HG03103 (cell line): Measurements from ENCODE around the gene NOL3.

ENCODE experiments used
- ATAC-seq: cut with Tn5 transposase; IDR thresholded peaks from one replicate; pipeline ENCODE4 v1.9.1; 2021; ENCODE audit warnings: low read depth; ENCODE audit not compliant: unreplicated experiment

NOL3 gene

DNA sequence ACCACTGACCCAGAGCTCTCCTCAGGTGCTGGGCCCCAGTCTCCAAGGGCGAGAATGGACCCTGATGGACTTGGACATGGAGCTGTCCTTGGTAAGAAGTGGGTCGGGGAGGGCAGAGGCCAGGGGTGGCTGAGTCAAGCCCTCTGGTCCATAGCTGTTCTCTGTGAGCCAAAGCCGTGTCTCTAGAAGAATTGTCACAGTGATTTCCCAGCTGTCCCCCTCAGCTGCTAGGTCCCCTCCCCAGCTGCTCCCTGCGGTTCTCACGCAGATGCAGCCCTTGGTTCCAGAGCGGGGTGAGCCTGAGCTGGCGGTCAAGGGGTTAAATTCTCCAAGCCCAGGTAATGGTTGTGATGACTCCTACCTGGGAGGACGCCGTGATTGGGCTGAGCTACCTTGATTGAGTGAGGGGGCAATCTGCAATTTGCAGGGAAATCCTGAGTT lies 1.3 kb upstream of the NOL3 start:
- ATAC-seq: no peak

DNA sequence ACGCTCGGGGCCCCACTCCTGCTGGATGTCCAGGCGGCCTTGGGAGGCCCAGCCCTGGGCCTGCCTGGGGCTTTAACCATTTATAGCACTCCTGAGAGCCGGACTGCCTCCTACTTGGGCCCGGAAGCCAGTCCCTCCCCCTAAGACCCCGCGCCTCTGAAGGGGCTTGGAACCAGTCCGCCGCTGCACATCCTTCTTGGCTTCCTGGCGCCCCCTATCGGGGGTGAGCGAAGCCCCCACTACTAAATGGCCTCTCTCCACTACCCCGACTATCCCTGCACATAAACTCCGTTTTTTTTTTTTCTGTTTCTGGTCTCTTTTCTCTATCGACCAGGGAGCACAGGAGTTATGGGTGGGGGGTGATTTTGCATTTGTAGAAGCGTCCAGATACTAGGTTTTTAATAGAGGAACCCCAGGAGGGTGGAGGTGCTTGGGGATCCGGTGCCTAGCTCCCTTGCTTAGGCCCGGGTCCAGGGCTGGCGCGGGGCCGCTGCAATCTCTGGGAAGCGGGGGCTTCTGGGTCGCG lies 633 bp upstream of the NOL3 start:
- ATAC-seq: no peak

DNA sequence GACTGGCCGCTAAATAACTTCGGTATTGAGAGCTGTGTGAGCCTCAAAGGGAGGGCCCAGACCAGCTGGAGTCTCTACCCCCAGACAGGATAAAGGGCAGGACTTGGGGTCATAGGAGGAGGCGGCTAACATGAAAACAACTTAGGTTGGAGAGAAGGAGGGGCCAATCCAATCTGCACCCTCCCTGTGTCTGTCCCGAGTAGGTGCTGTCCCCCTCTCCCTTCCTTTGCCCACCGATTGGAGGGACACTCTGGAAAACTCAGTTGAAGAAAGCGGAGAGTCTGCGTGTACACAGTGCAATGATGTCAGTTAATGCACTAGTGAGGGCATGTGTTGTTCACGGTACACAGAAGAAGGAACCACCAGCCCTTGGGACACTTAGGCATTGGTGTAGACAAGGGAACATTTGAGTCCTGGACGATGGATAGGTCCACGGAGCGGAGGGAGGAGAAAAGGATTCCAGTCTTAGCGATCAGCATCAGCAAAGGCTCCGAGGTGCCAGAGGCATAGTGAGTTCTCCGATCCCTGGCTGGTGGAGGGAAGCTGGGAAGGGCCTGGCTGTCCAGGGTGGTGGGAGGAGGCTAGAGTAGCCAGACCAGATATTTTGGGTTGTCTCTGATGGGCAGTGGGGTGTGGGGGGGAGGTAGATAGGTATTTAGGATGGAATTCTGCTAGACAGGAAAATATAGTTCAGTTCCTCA lies 761 bp downstream of the NOL3 start:
- ATAC-seq: no peak

DNA sequence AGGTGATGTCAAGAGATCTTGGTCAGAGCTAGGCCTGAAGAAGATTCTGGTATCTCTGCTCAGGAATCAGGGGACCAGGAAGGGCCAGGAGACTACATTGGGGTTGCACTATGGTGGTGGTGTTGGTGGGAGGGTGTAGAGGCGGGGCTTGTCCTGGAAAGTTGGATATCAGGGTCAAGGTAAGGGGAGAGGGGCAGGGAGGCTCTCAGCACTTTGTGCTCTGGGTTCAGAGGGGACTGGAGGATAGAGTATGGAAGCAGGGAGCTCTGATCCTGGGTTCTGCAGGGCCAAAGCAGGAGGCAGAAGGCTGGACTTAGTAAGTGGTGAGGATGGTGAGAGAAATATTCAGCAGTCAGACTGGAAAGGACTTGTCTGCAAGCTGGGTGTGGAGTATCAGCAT lies 3.0 kb downstream of the NOL3 start:
- ATAC-seq: no peak

DNA sequence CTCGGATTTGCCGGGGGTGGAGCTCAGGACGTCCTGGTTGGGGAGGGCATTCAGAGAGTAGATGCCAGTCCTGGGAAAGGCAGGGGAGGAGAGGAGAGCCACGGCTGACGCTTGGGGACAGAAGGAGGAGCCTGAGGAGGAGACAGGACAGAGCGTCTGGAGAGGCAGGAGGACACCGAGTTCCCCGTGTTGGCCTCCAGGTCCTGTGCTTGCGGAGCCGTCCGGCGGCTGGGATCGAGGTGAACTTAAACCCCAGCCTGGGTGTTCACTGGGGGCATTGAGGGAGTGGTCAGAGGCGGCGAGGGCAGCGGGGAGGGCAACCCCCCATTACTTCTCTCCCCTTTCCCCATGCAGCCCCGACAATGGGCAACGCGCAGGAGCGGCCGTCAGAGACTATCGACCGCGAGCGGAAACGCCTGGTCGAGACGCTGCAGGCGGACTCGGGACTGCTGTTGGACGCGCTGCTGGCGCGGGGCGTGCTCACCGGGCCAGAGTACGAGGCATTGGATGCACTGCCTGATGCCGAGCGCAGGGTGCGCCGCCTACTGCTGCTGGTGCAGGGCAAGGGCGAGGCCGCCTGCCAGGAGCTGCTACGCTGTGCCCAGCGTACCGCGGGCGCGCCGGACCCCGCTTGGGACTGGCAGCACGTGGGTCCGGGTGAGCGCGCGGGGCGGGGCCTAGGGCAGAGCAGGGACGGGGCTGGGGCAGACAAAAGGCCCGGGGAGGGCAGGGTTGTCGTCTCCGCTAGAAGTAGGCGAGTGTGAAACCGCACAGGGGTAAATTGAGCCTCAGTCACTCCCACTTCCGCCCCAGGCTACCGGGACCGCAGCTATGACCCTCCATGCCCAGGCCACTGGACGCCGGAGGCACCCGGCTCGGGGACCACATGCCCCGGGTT lies 3.7 kb downstream of the NOL3 start:
- ATAC-seq: no peak

DNA sequence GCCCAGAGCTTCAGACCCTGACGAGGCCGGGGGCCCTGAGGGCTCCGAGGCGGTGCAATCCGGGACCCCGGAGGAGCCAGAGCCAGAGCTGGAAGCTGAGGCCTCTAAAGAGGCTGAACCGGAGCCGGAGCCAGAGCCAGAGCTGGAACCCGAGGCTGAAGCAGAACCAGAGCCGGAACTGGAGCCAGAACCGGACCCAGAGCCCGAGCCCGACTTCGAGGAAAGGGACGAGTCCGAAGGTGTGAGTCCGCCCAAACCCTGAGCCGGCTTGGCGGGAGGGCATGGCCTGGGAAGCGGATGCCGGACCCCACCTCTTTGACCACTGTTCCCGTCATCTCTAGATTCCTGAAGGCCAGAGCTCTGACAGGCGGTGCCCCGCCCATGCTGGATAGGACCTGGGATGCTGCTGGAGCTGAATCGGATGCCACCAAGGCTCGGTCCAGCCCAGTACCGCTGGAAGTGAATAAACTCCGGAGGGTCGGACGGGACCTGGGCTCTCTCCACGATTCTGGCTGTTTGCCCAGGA lies 4.4 kb downstream of the NOL3 start:
- no peak for ATAC-seq

DNA sequence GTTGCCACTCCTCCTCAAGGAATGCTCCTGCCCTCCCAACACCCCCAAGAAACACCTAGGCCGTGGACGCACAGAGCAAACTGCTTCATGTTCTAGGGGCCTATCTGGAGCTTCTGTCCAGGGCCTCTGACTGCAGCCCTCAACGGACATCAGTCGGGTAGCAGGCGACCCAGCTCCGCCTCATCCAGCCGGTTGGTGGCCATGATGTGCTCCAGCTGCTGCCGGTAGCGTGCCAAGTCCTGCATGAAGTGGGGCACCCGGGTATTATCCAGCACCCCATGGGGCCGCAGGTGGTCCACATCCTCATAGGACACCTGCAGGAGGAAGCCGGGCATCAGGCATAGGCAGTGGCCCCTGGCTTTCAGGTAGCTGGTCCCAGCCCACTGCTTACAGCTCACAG lies 6.3 kb downstream of the NOL3 start:
- ATAC-seq: no peak

DNA sequence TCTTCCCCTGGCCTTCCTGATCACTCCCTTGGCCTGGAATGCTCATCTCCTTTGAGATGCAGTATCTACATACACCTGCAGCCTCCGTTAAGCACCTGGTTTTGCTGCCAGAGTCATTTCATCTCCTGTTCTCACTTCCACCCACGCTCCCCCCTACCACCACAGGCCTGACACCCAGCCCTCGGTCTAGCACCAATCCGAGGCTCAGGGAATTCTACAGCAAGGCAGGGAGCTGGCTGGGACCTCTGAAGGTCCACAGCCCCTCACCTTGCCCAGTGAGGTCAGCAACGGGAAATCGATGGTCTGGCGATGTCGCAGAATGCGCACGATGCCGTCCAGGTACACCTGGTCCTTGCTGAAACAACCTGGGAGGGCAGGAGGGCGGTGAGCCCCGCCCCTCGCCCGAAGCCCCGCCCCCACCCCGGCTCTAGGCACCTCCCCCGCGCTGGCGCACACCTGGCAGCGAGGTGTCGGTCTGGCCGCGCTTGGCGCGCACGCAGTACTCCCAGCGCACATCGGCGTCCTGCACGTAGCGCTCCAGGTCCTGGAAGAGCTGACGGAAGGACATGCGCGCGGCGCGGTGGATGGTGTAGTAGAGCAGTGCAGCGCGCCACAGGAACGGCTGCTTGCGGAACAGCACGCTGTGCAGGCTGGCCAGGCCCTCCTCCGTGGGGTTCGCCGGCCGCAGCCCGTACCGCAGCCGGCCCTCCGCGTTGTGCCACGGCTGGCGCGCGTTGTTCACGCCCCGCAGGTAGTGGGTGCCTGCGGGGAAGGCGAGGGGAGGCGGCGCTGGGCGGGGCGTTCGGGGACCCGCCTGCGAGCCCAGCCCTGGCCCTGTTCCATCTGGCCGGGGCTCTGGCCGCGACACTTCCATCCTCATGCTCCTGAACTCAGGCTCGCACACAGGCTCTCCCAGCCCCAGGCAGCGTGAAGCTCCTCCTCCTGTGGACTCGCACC lies 7.7 kb downstream of the NOL3 start:
- ATAC-seq: no peak

DNA sequence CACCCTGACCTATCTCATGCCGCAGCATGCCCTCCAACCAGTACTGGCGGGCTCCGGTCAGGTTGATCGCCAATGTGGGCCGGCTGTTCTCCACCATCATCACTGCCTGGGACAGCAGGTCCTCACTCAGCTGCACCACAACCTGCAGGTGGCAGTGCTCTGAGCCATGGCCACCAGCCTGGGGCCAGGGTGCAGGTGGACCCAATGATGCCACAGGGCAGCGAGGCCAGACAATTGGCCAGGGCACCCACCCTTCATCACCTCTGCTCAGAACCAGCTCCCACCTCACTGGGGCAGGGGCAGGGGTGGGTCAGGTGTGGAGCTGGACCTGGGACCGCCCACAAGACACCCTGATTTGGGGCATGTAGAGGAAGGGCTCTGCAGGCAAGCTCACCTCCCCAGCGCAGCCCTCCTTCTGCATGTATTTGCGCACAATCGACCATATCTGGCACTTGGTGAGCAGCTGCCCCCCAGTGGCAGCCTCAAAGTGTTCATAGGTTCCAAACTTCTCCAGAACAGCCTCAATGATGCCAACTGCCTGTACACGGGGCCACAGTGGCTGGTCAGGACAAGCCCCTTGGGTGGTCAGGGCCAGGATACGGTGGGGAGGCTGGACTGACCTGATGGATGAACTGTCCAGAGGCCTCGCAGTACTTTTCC lies 9.2 kb downstream of the NOL3 start:
- ATAC-seq: no peak

DNA sequence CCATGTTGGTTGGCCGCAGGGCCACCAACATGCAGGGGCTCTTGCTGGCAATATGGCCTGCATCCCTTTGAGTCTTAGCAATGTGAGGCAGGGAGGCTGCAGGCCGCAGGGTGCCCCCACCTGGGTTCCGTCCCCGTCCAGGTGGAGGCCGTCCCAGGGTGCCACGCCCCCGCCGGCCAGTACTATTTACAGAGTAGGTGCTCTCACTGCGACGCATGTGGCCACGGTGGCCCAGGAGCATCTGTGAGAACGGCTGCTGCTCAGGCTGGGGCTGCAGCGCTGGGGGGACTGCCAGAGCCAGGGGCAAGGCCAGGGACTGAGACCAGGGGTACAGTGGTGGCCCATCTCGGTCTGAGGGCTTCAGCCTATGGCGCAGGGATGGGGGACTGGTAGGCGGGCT lies 9.8 kb downstream of the NOL3 start:
- no peak for ATAC-seq

DNA sequence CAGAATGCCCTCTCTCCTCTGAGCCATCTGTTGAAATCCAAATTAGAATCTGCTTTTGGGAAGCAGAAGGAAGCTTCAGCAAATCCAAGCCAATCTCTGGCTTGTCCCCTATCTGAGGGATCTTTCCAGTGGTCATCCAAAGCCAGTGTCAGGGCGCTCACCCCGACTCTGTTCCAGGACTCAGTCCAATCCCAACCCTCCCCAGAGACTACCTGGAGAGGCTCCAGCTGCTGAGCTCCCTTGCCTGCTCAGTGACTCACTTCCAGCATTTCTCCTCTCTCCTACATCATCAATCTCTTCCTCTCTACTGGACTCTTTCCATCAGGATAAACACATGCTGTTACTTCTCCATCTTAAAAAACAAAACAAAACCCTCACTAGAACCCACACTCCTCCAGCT lies 11.0 kb downstream of the NOL3 start:
- ATAC-seq: no peak

DNA sequence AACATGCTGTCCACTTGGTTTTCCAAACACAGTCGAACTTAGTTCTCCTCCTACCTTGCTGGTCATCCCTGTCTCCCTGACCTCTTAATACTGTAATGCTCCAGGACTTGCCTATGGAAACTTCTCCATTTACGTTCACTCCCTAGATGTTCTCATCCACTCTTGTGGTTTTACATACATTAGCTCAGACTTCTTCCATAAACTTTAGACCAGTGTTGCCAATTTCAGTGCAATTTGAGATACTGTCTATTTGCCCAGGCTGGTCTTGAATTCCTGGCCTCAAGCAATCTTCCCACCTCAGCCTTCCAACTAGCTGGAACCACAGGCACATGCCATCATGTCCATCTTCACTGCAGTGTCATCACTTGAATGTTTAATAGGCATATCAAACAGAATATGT lies 11.9 kb downstream of the NOL3 start:
- ATAC-seq: no peak

DNA sequence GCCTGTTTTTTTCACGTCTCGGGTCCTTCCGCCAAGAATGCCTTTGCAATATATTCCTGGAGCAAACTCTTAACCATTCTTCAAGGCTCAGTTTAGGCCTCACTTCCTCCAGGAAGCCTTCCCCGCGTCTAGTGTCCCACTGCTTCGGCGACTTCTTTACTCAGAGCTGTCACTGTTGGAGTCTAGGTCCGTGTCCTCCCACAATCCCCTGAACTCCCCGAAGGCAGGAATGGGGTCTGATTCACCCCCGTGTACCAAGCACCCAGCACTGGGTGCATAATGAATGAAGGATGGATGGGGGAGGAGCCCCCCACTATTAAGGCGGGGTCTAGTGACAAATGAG lies 12.9 kb downstream of the NOL3 start:
- no peak for ATAC-seq

DNA sequence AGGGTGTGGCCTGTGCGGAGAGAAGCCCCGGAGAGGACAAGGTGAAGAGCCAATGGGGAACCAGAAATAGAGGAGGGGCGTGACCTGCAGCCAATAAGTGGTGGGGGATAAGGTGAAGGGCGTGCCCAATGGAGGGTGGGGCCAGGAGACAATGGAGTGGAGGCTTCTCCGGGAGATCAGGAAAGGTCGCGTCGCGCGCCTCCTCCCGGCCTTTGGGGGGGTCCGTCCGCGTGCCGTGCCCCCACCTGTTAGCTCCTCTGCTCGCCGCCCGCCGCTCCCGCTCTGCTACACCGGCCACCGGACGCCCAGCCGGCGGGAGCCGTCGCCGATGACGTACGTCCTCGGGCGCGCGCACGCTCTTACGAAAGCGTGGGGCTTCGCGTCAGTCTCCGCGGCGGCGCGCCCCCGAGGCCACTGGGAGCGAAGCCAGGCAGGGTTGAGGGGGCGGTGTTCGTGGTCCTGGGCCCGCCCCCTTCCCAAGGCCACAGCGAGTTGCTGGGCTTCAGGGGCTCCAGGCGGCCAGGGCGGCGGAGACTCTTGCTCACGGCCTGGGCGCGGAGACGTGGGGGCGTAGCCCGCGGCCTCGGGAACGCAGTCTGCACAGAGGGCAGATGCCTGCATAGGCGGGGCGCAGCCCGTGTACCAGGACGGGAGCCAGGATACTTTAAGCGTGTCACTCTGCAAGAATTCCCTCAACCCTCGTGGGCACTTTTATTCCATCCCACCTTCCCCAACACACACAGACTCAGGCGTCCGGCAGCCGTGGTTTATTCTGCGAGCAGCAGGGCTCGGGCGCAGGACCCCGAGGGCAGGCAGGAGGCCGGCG lies 13.5 kb downstream of the NOL3 start, which contains the start of gene MATCAP1:
Gene MATCAP1 (minus strand): TSS at position 337 of the 826 bp plus-strand sequence. CDS start 3,353 bp downstream, outside the sequence.
- ATAC-seq: peak; percentile 89

DNA sequence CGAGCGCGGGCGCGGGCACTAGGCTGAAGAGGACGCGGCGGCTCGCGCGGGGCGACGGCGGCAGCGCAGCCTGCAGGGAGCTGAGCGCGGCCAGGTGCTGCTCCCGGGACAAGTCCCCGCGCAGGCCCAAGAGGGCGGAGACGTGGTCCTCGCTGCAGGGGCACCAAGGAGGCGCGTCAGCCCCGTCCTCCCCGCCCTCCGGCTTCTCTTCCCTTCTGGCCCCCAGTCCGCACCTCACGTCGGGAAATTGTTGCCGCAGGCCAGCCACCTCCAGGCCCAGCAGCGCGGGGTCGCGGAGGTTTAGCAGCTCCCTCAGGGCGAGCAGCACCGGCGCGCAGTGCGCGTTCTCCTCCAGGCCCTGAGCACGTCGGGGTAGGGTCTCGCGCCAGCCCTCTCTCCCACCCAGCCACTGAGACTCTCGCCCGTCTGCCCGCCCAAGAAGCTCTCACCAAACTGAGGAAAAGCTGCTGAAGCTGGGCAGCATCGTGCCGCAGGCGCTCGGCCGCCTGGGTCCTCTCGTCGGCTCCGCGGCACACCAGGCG lies 14.2 kb downstream of the NOL3 start:
- no peak for ATAC-seq

DNA sequence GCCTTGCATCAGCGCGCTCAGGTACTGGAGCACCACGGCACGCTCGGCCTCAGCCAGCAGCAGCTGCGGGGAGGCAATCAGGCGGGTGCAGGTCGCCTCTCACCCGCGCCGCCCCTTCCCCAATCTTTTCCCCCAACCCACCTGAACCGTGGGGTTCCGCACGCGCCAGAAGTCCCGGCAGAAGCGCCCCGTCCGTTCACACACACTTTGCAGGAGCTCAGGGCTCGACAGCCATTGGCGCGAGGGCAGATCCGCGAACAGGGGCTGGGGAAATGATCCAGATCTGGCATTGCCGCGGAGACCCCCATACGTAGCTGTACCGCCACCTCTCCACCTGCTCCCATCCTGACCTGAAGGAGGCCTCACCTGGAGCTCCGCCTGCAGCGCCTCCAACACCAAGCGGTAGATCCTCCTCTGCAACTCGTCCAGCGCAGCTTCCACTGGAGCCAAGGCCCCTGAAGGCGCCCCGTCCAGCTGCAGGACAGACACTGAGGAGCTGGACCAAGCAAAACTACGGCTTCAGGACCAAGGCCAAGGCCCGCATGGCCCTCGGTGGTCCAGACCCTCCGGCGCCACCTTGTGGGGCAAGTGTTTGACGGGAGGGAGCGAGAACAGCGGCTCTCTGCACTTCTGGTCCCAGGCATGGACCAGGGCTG lies 14.8 kb downstream of the NOL3 start:
- ATAC-seq: no peak

DNA sequence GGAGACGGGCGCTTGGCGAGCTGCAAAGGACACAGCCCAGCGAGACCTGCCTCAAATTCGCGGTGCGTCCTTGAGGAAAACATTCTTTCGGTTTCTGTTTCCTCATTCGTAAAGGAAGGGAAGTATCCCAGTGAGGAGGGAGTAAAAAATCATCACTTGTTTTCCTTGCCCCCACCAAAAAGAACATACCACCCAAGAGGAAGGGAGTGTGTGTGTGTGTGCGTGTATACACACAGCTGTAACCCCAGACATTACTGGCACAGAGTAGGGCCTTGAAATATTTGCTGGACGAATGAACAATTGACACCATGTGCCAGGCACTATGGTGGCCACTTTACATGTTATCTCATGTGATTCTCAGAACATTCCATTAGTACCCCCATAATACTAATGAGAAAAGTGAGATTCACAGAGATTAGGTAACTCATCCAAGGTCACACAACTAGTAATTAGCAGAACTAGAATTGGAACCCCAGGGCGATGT lies 15.4 kb downstream of the NOL3 start:
- no peak for ATAC-seq

DNA sequence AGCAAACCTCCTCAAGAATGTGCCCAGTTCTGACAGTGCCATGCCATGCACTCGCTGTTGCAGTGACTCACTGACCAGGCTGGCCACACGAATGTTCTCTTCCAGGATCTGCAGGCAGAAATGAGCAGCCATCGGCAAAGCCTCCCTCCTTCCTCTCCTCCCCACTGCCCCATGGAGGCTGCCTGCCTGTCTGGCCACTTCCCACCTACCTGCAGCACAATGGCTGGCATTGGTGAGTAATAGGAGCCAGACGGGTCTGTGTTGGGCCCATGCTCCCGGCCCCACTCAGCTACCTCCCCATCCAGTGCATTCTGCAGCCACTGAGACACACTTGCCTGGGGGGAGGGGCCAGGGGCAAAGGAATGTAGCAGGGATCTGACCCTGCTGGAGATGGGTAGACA lies 16.2 kb downstream of the NOL3 start:
- no peak for ATAC-seq
